HCT116 (cell line): ENCODE measurements around the gene CTBP2.

Experiments
- MAX ChIP-seq: IDR thresholded peaks from 2 replicates; pipeline ENCODE4 v1.6.1; 2012
- POLR2A ChIP-seq: IDR thresholded peaks from 2 replicates; pipeline ENCODE4 v1.7.0; 2011; ENCODE audit warnings: borderline replicate concordance; ENCODE audit not compliant: insufficient read depth, insufficient read length; ENCODE audit errors: extremely low read depth
- POLR2AphosphoS5 ChIP-seq: IDR thresholded peaks from 2 replicates; pipeline ENCODE4 v1.6.1; 2011; ENCODE audit warnings: mild to moderate bottlenecking, low read depth, low read length, moderate library complexity
- RAD21 ChIP-seq: IDR thresholded peaks from 2 replicates; pipeline ENCODE4 v1.6.1; 2012; ENCODE audit warnings: low read depth, mild to moderate bottlenecking
- SIN3A ChIP-seq: IDR thresholded peaks from 2 replicates; pipeline ENCODE4 v1.6.1; 2012; ENCODE audit warnings: low read depth
- SRF ChIP-seq: IDR thresholded peaks from 2 replicates; pipeline ENCODE4 v1.6.1; 2012; ENCODE audit warnings: low read depth
- TF ChIP-seq, protein P1 (sequence below), 3 experiments: fragments of 200-600 bp in 1 of 3; sonication (generic) in 1 of 3; IDR thresholded peaks in 2 of 3; conservative IDR thresholded peaks in 1 of 3; 2 replicates each; pipeline ENCODE4 v1.5.1; 2012 to 2017; ENCODE audit warnings: low read depth in 2 of 3, low read length in 2 of 3, antibody characterized with exemption in 1 of 3, borderline replicate concordance in 1 of 3, control low read depth in 1 of 3, mild to moderate bottlenecking in 1 of 3, mixed read lengths in 1 of 3, mixed run types in 1 of 3, moderate library complexity in 1 of 3; ENCODE audit not compliant: insufficient read depth in 1 of 3
- TF ChIP-seq, protein P2 (sequence below): IDR thresholded peaks from 2 replicates; pipeline ENCODE4 v1.6.1; 2012; ENCODE audit warnings: low read depth

DNA sequence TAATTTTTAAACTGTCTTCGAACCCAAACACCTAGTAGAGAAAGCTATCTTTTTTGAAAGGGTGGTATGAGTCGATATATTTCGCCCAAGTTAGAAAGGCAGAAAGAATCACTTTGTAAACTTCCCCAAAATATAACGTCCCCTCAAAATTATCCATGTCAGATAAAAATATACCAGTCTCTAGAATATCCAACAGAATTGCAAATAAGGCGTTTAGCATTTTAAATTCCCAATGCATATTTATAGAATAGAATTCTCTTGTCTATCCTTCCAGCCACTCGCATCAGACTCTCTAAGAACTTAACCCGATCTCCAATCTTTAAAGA, 2.1 kb downstream of the CTBP2 start:
- TF ChIP-seq RAD21 (no peak), SIN3A (no peak), POLR2A (no peak), POLR2AphosphoS5 (no peak), MAX (no peak), SRF (no peak)
- TF ChIP-seq, protein P1, sequence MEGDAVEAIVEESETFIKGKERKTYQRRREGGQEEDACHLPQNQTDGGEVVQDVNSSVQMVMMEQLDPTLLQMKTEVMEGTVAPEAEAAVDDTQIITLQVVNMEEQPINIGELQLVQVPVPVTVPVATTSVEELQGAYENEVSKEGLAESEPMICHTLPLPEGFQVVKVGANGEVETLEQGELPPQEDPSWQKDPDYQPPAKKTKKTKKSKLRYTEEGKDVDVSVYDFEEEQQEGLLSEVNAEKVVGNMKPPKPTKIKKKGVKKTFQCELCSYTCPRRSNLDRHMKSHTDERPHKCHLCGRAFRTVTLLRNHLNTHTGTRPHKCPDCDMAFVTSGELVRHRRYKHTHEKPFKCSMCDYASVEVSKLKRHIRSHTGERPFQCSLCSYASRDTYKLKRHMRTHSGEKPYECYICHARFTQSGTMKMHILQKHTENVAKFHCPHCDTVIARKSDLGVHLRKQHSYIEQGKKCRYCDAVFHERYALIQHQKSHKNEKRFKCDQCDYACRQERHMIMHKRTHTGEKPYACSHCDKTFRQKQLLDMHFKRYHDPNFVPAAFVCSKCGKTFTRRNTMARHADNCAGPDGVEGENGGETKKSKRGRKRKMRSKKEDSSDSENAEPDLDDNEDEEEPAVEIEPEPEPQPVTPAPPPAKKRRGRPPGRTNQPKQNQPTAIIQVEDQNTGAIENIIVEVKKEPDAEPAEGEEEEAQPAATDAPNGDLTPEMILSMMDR (IDR thresholded peaks at IDR 0.05 in 2 of 3, conservative IDR thresholded peaks at IDR 0.05 in 1 of 3; ENCODE audit: borderline replicate concordance in 1 of 3, insufficient read depth in 1 of 3, low read depth in 2 of 3, low read length in 2 of 3): no peak
- TF ChIP-seq, protein P2, sequence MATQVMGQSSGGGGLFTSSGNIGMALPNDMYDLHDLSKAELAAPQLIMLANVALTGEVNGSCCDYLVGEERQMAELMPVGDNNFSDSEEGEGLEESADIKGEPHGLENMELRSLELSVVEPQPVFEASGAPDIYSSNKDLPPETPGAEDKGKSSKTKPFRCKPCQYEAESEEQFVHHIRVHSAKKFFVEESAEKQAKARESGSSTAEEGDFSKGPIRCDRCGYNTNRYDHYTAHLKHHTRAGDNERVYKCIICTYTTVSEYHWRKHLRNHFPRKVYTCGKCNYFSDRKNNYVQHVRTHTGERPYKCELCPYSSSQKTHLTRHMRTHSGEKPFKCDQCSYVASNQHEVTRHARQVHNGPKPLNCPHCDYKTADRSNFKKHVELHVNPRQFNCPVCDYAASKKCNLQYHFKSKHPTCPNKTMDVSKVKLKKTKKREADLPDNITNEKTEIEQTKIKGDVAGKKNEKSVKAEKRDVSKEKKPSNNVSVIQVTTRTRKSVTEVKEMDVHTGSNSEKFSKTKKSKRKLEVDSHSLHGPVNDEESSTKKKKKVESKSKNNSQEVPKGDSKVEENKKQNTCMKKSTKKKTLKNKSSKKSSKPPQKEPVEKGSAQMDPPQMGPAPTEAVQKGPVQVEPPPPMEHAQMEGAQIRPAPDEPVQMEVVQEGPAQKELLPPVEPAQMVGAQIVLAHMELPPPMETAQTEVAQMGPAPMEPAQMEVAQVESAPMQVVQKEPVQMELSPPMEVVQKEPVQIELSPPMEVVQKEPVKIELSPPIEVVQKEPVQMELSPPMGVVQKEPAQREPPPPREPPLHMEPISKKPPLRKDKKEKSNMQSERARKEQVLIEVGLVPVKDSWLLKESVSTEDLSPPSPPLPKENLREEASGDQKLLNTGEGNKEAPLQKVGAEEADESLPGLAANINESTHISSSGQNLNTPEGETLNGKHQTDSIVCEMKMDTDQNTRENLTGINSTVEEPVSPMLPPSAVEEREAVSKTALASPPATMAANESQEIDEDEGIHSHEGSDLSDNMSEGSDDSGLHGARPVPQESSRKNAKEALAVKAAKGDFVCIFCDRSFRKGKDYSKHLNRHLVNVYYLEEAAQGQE: no peak
